Measurements from ENCODE around the gene ITGA11. TPM values are rescaled to one million over a fixed set of nuclear protein-coding genes. Genes with fewer than 3 reads are reported as not detected.

ITGA11 gene
- total RNA-seq, 1 donor from 2014 or later, result 0.92 TPM

DNA sequence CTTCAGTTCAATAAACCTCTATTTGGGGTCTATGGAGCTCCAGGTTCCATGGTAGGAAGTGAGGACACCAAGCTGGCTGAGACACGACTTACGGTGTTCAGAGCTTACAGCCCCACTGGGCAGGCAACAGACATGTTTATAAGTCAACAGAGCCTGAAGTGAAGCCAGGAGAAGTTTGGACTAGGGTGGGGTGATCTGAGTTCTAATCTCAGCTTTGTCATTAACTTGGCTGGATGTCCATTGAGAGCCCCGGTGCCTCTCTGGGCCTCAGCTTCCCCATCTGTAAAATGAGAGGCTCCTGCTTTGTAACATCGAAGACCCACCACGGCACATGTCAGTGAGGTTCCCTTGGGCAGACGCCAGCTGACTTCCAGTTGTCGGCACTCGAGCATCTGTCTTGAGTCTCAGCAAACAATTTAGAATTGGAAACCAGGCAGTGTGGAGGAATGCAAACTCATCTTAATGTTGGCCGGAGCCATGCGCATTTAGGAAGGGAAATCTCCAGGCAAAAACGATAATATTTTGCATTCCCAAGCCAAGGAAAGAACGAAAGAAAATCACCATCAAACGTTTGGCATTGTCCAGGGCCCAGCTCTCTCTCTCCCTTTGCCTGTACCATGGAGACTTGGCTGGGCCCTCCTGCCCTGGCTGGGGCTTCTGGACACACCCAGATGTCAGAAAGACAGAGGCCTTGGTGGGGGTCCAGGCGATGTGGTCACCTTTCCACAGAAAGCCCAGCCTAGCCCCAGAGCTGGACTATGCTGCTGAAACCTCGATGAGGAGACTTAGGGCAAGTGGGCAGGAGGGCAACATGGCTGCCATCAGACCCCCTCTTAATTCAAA, 18.4 kb downstream of the ITGA11 start:
- Mint-ChIP-seq H3K4me1 (ENCODE audit: unreplicated experiment) (peaks cover under 1% of the 10 kb centered on the region), H3K4me3 (no peak overlapping the region), H3K36me3 (no peaks in the 10 kb centered on the region), H3K27ac (no peak overlapping the region), H3K9me3 (no peaks in the 10 kb centered on the region), H3K27me3 (no peaks in the 10 kb centered on the region)
- TF ChIP-seq, protein P1, sequence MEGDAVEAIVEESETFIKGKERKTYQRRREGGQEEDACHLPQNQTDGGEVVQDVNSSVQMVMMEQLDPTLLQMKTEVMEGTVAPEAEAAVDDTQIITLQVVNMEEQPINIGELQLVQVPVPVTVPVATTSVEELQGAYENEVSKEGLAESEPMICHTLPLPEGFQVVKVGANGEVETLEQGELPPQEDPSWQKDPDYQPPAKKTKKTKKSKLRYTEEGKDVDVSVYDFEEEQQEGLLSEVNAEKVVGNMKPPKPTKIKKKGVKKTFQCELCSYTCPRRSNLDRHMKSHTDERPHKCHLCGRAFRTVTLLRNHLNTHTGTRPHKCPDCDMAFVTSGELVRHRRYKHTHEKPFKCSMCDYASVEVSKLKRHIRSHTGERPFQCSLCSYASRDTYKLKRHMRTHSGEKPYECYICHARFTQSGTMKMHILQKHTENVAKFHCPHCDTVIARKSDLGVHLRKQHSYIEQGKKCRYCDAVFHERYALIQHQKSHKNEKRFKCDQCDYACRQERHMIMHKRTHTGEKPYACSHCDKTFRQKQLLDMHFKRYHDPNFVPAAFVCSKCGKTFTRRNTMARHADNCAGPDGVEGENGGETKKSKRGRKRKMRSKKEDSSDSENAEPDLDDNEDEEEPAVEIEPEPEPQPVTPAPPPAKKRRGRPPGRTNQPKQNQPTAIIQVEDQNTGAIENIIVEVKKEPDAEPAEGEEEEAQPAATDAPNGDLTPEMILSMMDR (conservative IDR thresholded peaks at IDR 0.05), result no peak
- peak; percentile 53 for DNase-seq (ENCODE audit: extremely low spot score, unreplicated experiment)

GRCh38 chr15:68412218-68412617, 19.7 kb downstream of the ITGA11 start:
- Mint-ChIP-seq H3K27ac (no peak overlapping the region), H3K27me3 (no peaks in the 10 kb centered on the region), H3K4me1 (ENCODE audit: unreplicated experiment) (no peaks in the 10 kb centered on the region), H3K9me3 (no peaks in the 10 kb centered on the region), H3K4me3 (no peak overlapping the region), H3K36me3 (no peaks in the 10 kb centered on the region)
- TF ChIP-seq, protein P1 (conservative IDR thresholded peaks at IDR 0.05), result no peak
- DNase-seq (ENCODE audit: extremely low spot score, unreplicated experiment), result peak; percentile 50

GRCh38 chr15:68411735-68412134, 20.2 kb downstream of the ITGA11 start:
- Mint-ChIP-seq H3K27me3 (no peaks in the 10 kb centered on the region), H3K36me3 (no peaks in the 10 kb centered on the region), H3K9me3 (no peaks in the 10 kb centered on the region), H3K4me3 (no peak overlapping the region), H3K27ac (no peak overlapping the region), H3K4me1 (ENCODE audit: unreplicated experiment) (no peaks in the 10 kb centered on the region)
- peak; percentile 44 for DNase-seq (ENCODE audit: extremely low spot score, unreplicated experiment)
- TF ChIP-seq, protein P1 (conservative IDR thresholded peaks at IDR 0.05), result no peak

DNA sequence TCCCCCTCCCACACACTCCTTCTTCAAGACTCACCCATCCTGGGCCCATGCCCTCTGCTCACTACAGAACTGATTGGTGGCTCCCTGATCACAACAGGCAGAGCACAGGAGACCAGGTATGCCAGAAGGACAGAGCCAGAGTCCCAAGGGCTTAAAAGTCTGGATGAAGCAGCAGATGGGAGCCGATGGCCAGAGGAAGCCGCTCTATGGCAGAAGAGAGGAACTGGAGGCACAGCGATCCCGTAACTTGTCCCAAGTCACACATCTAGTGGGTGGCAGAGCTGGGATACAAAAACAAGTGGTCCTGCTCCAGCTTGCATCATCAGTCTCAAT, 20.7 kb downstream of the ITGA11 start:
- Mint-ChIP-seq H3K4me3 (no peak overlapping the region), H3K4me1 (ENCODE audit: unreplicated experiment) (no peaks in the 10 kb centered on the region), H3K9me3 (no peaks in the 10 kb centered on the region), H3K36me3 (no peaks in the 10 kb centered on the region), H3K27me3 (no peaks in the 10 kb centered on the region), H3K27ac (no peak overlapping the region)
- TF ChIP-seq, protein P1 (conservative IDR thresholded peaks at IDR 0.05), result no peak
- peak; percentile 8 for DNase-seq (ENCODE audit: extremely low spot score, unreplicated experiment)

- H3K27me3 Mint-ChIP-seq, result no peaks in the 10 kb centered on the region
- peak; percentile 48 for DNase-seq (ENCODE audit: extremely low spot score, unreplicated experiment)
- H3K4me1 Mint-ChIP-seq (ENCODE audit: unreplicated experiment), result no peaks in the 10 kb centered on the region
- no peaks in the 10 kb centered on the region for H3K9me3 Mint-ChIP-seq
- no peak overlapping the region for H3K4me3 Mint-ChIP-seq
- H3K27ac Mint-ChIP-seq, result no peak overlapping the region
- no peaks in the 10 kb centered on the region for H3K36me3 Mint-ChIP-seq
- TF ChIP-seq, protein P1 (conservative IDR thresholded peaks at IDR 0.05), result no peak
Observed at GRCh38 chr15:68410466-68411342, 21.3 kb downstream of the ITGA11 start.
